SH-SY5Y (cell line): ENCODE data around the gene MRPL16.

ENCODE experiments used
- GATA2 ChIP-seq: IDR thresholded peaks from 2 replicates; pipeline ENCODE4 v1.6.1; 2011; ENCODE audit warnings: mild to moderate bottlenecking, low read depth, low read length
- GATA3 ChIP-seq: IDR thresholded peaks from 2 replicates; pipeline ENCODE4 v1.6.1; 2011; ENCODE audit warnings: low read depth, mild to moderate bottlenecking, low read length, moderate library complexity

DNA sequence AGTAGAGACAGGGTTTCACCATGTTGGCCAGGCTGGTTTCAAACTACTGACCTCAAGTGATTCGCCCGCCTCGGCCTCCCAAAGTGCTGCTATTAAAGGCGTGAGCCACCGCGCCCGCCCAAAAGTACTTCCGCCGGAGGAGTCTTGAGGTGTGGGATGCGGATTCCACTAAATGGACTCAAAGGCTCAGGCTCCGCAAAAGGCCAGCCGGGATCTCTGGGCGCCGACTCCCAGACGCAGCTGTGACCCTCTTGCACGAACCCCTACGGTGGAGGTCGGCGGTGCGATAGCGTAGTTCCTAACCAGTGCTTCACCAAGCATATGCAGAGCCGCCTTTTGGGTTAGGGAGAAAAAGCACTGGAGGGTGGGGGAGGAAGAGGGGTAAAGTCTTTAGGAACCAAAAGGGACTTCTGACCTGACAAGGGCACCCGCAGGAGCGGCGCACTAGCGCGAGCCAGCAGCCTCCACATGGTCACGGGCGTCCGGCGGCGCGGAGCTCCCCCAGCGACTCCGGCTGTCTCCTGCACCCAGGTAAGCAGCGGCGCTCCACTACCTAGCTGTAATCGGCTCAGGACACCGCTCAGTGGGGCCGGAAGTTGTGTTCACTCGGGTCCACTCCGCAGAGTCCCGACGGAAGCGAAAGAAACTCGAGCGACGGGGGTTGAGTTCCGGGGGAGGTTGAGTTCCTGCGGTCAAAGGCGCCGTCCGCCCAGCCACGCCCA lies at the start of gene MRPL16:
- no peak for TF ChIP-seq GATA2
- TF ChIP-seq GATA3: no peak
